ENCODE data around the gene GPRC5A. TPM values are rescaled to one million over a fixed set of nuclear protein-coding genes. Genes with fewer than 3 reads are reported as not detected.

The GPRC5A gene
- total and polyA plus RNA-seq, 2 of the 13 experiments (the other 11 are each of a cell fraction or from before 2014, with no cell fraction given), result 0.27 to 3.0 TPM

DNA sequence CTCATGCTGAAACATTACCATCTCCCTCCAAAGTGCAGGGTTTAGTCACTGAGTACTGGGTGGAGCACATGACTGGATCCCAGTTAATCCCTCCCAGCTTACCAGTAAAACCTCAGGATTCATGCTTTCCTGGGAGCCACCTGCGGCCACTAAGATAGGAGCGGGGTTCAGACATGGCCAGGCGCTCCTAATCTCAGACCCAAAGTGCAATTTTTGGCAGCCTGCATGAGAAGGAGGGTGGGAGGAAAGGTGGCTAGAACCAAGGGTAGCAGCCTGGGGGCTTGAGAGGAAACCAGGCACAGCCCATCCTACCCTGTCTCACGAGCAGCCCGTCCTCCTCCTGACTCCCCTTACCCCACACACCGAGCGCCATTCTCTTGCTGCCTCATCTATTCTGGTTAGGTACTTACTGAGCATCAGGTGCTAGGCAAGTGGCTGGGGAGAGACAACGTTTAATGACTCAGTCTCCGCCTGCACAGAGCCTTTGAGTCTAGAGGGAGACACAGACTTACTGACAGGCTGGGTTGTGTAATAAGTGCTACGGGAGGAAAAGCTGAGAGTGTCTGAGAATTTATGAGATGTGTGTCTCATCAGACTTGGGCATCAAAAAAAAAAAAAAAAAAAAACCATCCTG lies 9.9 kb downstream of the GPRC5A start:
- TF ChIP-seq MEF2D (CRISPR knock-in tag; IDR thresholded peaks at IDR 0.05) (no peak), CEBPG (CRISPR knock-in tag; IDR thresholded peaks at IDR 0.05) (0 out of 2 replicates have a peak, but pooled peaks have one; percentile 10), ZNF207 (IDR thresholded peaks at IDR 0.05; ENCODE audit: borderline replicate concordance) (no peak), STAG1 (CRISPR knock-in tag; IDR thresholded peaks at IDR 0.05) (no peak)
- TF ChIP-seq, protein P1, sequence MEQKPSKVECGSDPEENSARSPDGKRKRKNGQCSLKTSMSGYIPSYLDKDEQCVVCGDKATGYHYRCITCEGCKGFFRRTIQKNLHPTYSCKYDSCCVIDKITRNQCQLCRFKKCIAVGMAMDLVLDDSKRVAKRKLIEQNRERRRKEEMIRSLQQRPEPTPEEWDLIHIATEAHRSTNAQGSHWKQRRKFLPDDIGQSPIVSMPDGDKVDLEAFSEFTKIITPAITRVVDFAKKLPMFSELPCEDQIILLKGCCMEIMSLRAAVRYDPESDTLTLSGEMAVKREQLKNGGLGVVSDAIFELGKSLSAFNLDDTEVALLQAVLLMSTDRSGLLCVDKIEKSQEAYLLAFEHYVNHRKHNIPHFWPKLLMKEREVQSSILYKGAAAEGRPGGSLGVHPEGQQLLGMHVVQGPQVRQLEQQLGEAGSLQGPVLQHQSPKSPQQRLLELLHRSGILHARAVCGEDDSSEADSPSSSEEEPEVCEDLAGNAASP (CRISPR knock-in tag; IDR thresholded peaks at IDR 0.05; ENCODE audit: borderline replicate concordance), result no peak
- TF ChIP-seq, protein P2, sequence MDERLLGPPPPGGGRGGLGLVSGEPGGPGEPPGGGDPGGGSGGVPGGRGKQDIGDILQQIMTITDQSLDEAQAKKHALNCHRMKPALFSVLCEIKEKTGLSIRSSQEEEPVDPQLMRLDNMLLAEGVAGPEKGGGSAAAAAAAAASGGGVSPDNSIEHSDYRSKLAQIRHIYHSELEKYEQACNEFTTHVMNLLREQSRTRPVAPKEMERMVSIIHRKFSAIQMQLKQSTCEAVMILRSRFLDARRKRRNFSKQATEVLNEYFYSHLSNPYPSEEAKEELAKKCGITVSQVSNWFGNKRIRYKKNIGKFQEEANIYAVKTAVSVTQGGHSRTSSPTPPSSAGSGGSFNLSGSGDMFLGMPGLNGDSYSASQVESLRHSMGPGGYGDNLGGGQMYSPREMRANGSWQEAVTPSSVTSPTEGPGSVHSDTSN (CRISPR knock-in tag; IDR thresholded peaks at IDR 0.05), result no peak
- WGBS (ENCODE audit: low lambda C conversion rate), result 21% methylated on average over 9 of the region's 10 CpGs
- DNase-seq (ENCODE audit: low spot score) (peak; percentile 37), FAIRE-seq (no peak), ATAC-seq (peak; percentile 65)
- Histone ChIP-seq H3K27ac (ENCODE audit: extremely low read length, insufficient read depth, low read length) (no peak overlapping the region), H3K79me2 (ENCODE audit: insufficient read depth, low read length) (no peaks in the 10 kb centered on the region), H3K4me3 (replicated peaks in 1 of 3; ENCODE audit: insufficient read depth in 1 of 3, low read depth in 2 of 3, low read length in 3 of 3) (no peak overlapping the region), H3K9ac (ENCODE audit: insufficient read depth, low read depth, low read length) (no peak overlapping the region), H3K27me3 (ENCODE audit: control insufficient read depth in 1 of 2, insufficient read depth in 2 of 2, low read length in 2 of 2) (peaks cover 2 to 14% of the 10 kb centered on the region in 2 experiments; a peak in 4 of 5 replicates), H4K20me1 (ENCODE audit: insufficient read depth, low read length) (no peaks in the 10 kb centered on the region), H3K4me1 (ENCODE audit: insufficient read depth, low read length) (peaks cover 21% of the 10 kb centered on the region), H2AFZ (ENCODE audit: low read length) (no peak overlapping the region), H3K9me3 (ENCODE audit: low read length) (no peaks in the 10 kb centered on the region), H3K36me3 (replicated peaks in 1 of 2; ENCODE audit: control insufficient read depth in 1 of 2, insufficient read depth in 2 of 2, low read length in 2 of 2) (no peaks in the 10 kb centered on the region), H3K4me2 (ENCODE audit: low read depth, low read length) (0 out of 2 replicates have a peak overlapping the region, but pooled peaks have one; percentile 3)
- POLR2A ChIA-PET, result no interaction called here
- intact Hi-C loops (cut with micrococcal nuclease; ENCODE audit: unreplicated experiment), result no loop called here
- BruUV-seq (replicated peaks), result no TSS peak
- in situ Hi-C loops (cut with HindIII; ENCODE audit: extremely low pct_ligation_motif_present, low pct_unique_long_range_greater_than_20kb), result no loop called here
- CTCF ChIA-PET (ENCODE audit: low intra/inter-chr PET ratio, low total read pairs), result no interaction called here

DNA sequence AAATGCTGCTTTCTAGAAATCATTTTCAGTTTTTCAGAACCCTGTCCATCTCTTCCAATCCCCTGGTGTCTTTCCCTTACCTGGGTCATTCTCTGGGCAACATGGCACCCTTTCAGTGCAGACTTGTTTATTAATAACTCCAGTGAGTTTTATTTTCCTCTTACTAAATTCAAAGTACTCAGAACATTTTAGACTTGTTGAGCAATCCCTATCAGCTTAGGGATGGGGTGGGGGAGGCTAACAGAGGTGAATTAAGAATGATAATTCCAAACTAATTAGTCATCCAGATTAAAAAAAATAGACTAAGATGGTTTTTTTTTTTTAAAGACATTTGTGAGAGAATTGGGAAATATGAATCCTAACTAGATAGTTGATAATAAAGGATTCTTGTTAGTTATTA lies 10.7 kb downstream of the GPRC5A start:
- no peak for DNase-seq (ENCODE audit: low spot score)
- intact Hi-C loops (cut with micrococcal nuclease; ENCODE audit: unreplicated experiment) (no loop called here), in situ Hi-C loops (cut with HindIII; ENCODE audit: extremely low pct_ligation_motif_present, low pct_unique_long_range_greater_than_20kb) (no loop called here)
- no peak overlapping the region for H3K27ac ChIP-seq (ENCODE audit: extremely low read length, insufficient read depth, low read length)
- CTCF ChIA-PET (ENCODE audit: low intra/inter-chr PET ratio, low total read pairs), result no interaction called here
- POLR2A ChIA-PET, result no interaction called here
- H3K9me3 ChIP-seq (ENCODE audit: low read length), result no peaks in the 10 kb centered on the region
- no TSS peak for BruUV-seq (replicated peaks)
- no peak overlapping the region for H3K4me3 ChIP-seq (replicated peaks in 1 of 3; ENCODE audit: insufficient read depth in 1 of 3, low read depth in 2 of 3, low read length in 3 of 3)
- peaks cover 21% of the 10 kb centered on the region for H3K4me1 ChIP-seq (ENCODE audit: insufficient read depth, low read length)
- no peaks in the 10 kb centered on the region for H3K36me3 ChIP-seq (replicated peaks in 1 of 2; ENCODE audit: control insufficient read depth in 1 of 2, insufficient read depth in 2 of 2, low read length in 2 of 2)
- H3K4me2 ChIP-seq (ENCODE audit: low read depth, low read length), result no peak overlapping the region
- H4K20me1 ChIP-seq (ENCODE audit: insufficient read depth, low read length), result no peaks in the 10 kb centered on the region
- FAIRE-seq, result no peak
- H2AFZ ChIP-seq (ENCODE audit: low read length), result no peak overlapping the region
- no peak overlapping the region for H3K9ac ChIP-seq (ENCODE audit: insufficient read depth, low read depth, low read length)
- ATAC-seq, result no peak
- no peaks in the 10 kb centered on the region for H3K79me2 ChIP-seq (ENCODE audit: insufficient read depth, low read length)
- peaks cover 2 to 14% of the 10 kb centered on the region in 2 experiments; a peak in 4 of 5 replicates for H3K27me3 ChIP-seq (ENCODE audit: control insufficient read depth in 1 of 2, insufficient read depth in 2 of 2, low read length in 2 of 2)
- TF ChIP-seq NFKB2 (CRISPR knock-in tag; IDR thresholded peaks at IDR 0.05; ENCODE audit: borderline replicate concordance) (no peak), RFX3 (CRISPR knock-in tag; IDR thresholded peaks at IDR 0.05) (no peak), NFYC (CRISPR knock-in tag; IDR thresholded peaks at IDR 0.05) (no peak), ZNF207 (IDR thresholded peaks at IDR 0.05; ENCODE audit: borderline replicate concordance) (no peak), ISX (CRISPR knock-in tag; conservative IDR thresholded peaks at IDR 0.05) (no peak)
- TF ChIP-seq, protein P3, sequence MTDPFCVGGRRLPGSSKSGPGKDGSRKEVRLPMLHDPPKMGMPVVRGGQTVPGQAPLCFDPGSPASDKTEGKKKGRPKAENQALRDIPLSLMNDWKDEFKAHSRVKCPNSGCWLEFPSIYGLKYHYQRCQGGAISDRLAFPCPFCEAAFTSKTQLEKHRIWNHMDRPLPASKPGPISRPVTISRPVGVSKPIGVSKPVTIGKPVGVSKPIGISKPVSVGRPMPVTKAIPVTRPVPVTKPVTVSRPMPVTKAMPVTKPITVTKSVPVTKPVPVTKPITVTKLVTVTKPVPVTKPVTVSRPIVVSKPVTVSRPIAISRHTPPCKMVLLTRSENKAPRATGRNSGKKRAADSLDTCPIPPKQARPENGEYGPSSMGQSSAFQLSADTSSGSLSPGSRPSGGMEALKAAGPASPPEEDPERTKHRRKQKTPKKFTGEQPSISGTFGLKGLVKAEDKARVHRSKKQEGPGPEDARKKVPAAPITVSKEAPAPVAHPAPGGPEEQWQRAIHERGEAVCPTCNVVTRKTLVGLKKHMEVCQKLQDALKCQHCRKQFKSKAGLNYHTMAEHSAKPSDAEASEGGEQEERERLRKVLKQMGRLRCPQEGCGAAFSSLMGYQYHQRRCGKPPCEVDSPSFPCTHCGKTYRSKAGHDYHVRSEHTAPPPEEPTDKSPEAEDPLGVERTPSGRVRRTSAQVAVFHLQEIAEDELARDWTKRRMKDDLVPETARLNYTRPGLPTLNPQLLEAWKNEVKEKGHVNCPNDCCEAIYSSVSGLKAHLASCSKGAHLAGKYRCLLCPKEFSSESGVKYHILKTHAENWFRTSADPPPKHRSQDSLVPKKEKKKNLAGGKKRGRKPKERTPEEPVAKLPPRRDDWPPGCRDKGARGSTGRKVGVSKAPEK (CRISPR knock-in tag; IDR thresholded peaks at IDR 0.05; ENCODE audit: borderline replicate concordance), result no peak
- TF ChIP-seq, protein P4, sequence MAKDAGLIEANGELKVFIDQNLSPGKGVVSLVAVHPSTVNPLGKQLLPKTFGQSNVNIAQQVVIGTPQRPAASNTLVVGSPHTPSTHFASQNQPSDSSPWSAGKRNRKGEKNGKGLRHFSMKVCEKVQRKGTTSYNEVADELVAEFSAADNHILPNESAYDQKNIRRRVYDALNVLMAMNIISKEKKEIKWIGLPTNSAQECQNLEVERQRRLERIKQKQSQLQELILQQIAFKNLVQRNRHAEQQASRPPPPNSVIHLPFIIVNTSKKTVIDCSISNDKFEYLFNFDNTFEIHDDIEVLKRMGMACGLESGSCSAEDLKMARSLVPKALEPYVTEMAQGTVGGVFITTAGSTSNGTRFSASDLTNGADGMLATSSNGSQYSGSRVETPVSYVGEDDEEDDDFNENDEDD (CRISPR knock-in tag; IDR thresholded peaks at IDR 0.05; ENCODE audit: borderline replicate concordance), result no peak
